A204.1 (cell line): ENCODE data around the gene FOXN3.
"Not testable (repeated sequence)": the region's sequence is repeated elsewhere in the genome, so short reads cannot be mapped to it uniquely, and the experiment has no call there.

Source experiments
- FAIRE-seq: peaks from 2 replicates; lab custom pipeline; 2012; peaks lifted over from hg19 to GRCh38; lab: Jason Lieb, UNC

The FOXN3 gene

GRCh38 chr14:89226801-89227495 lies 190.1 kb downstream of the FOXN3 start:
- FAIRE-seq, result no peak

- FAIRE-seq, result no peak
These were observed 191.4 kb downstream of the FOXN3 start for GRCh38 chr14:89225607-89226006.

- FAIRE-seq, result no peak
These were observed 195.8 kb downstream of the FOXN3 start for GRCh38 chr14:89221109-89221810.

DNA sequence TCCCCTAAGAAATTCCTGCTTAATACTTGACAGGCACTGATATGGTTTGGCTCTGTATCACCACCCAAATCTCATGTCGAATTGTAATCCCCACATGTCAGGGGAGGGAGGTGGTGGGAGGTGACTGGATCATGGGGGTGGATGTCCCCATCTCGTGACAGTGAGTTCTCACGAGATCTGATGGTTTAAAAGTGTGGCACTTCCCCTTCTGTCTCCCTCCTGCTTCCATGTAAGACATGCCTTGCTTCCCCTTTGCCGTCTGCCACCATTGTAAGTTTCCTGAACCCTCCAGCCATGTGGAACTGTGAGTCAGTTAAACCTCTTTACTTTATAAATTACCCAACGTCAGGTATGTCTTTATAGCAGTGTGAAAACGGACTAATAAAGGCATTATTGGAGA lies 198.0 kb downstream of the FOXN3 start:
- FAIRE-seq, result no peak

GRCh38 chr14:89217891-89218290 lies 199.1 kb downstream of the FOXN3 start:
- FAIRE-seq, result no peak

- no peak for FAIRE-seq
These were observed 201.5 kb downstream of the FOXN3 start for GRCh38 chr14:89215531-89215930.

GRCh38 chr14:89215114-89215513 lies 201.9 kb downstream of the FOXN3 start:
- no peak for FAIRE-seq

DNA sequence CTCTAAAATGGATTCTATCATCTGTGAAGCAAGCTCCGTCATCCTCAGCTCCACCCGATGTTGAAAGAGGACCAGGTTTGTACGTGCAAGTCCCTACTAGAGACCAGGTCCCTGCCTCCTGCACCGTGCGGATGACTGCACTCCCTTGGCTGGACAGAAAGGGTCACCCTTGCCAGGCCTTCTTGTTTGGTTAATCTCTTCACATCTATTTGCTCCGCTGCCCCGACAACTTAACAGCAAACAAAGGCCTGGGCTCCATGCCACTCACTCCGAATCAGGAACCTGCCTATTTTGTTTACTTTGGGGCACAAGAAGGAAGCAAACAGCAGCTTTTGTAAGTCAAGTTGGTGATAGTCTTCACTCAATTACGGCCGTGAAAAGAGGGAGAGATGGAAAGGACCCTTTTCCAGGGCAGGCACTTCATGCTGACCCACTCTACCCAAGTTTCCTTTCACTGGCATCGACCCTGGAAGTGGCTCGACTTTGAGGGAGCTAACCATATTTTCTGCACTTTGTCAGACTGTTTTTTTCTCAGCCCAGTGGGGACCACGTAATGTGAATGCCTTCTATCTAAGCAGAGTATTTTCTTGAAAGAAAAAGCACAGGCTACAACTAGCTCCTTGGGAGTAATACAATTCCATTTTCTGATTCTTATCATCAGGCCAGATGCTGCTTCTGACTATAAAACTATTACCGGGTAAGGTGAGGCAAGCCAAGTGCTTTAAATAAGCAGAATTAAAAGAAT lies 202.6 kb downstream of the FOXN3 start:
- FAIRE-seq, result no peak

DNA sequence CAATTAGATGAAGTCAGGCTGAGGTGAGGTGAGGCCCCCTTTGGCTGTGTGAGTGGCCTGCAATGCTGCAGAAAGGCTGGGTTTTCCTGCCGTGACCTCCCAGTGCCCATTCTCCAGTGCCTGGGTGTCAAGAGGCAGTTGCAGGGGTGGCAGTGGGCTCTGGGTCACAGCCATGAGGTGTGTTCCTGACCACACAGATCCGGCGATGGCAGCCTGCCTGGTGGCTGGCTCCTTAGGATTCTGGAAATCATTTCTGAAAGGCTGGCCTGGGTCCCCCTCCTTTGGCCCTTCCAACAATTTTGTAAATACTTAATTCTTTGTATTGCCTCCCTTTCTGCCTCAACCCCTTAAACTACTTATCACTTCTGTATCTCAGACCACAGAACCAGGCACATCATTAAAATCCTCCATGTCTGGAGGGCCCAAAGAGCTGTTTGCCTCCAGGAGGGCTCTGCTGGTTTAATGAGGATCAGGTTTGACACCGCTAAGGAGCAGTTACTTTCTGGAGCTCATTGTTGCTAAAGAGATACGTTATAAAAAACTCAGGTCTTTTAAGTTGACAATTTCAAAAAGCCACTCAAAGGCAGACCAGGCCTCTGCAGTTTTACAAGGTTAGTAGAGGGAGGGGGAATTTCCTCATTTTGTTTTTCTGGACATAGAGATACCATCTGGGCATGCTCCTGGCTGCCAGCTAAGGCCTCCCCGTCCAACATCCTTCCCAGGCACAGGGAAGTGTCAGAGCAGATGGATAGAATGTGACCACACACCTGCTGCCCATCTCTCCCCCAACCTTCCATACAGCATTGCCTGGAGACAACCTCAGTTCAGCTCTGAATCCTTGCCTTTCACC lies 204.4 kb downstream of the FOXN3 start:
- FAIRE-seq, result no peak

- FAIRE-seq, result no peak
These were observed 207.5 kb downstream of the FOXN3 start for GRCh38 chr14:89209558-89209957.

DNA sequence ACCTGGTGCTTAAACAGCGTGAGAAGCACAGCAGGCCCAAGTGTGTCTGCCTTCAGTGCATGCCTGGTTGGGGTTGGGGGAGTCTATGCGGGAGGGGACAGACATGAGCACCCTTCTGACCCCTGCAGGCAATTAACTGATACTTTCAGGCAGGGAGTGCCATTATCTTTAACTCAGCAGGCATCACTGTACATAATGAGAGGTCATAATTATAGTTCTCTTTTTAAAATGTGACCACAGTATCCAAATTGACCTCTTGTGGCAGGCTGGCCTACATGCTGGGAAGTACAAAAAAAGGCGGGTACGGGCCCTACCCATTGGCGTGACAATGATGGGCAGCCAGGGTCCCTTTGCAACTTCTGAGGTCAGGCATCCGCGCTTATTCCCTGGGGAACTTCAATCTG lies 209.1 kb downstream of the FOXN3 start:
- FAIRE-seq, result no peak

GRCh38 chr14:89206389-89207031 lies 210.5 kb downstream of the FOXN3 start:
- no peak for FAIRE-seq

- FAIRE-seq, result no peak
These were observed 211.8 kb downstream of the FOXN3 start for GRCh38 chr14:89205137-89205740.

DNA sequence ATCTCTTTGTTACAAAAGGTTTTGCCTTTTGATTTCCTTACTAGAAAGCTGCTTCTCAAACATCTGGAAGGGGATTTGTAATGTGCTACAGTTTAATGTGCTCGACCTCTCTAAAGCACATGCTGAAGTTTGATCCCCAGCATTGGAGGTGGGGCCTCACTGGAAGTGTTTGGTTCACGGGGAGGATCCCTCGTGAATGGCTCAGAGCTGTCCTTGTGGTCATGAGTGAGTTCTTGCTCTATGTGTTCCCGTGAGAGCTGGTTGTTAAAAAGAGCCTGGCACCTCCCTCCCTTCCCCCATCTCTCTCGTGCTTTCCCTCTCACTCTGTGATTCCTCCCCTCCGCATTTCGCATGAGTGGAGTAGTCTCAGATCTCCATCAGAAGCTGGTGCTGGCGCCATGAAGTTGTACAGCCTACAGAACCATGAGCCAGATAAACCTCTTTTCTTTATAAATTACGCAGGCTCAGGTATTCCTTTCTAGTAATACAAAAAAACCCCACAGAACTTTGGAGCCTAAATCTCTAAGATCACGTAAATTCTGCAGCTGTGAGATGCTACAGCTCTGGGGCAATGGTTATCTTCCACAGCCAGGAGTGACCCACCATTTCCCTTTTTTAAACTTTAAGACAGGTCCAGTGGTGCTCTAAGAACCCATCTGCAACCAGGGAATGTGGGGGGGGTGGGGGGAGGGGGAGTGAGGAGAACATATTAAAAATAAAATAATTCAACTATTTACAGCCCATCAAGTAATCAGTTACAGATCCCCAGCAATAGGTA lies 214.4 kb downstream of the FOXN3 start:
- no peak for FAIRE-seq

DNA sequence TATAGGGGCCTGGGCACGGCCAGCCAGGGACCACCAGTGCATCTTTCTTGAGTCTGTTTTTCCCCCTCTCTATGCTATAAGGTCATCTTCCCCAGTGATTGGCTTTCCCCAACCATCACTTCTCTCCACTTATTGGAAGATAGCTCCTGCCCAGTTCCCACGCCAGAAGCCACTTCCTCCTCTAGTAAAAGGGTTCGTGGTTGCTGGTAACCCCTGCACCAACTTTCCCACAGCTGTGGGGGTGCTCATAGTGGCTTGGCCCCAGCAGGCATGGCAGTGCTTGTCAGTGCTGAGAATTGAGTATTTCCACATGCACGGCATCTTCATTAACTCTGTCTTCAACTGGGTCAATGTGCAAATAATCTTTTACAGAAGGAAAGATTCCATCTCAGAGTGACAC lies 215.4 kb downstream of the FOXN3 start:
- FAIRE-seq, result no peak

DNA sequence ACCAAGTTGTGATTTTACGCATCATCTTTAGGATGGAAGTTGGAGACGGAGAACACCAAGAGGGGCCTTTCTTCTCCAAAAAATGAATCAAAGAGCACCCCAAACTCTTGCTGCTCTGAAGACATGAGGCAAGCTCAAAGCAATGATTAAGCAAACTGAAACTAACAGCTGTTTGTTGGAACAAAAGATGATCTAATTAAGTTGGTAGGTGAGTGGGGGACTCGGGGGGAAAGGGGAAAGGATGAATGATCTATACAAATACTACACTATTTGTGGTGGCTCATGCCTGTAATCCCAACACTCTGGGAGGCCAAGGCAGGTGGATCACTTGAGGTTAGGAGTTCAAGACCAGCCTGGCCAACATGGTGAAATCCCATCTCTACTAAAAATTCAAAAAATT lies 217.7 kb downstream of the FOXN3 start:
- FAIRE-seq, result not testable (repeated sequence)

- FAIRE-seq, result no peak
These were observed 218.3 kb downstream of the FOXN3 start for GRCh38 chr14:89198544-89199329.

GRCh38 chr14:89197623-89198022 lies 219.4 kb downstream of the FOXN3 start:
- FAIRE-seq, result no peak

DNA sequence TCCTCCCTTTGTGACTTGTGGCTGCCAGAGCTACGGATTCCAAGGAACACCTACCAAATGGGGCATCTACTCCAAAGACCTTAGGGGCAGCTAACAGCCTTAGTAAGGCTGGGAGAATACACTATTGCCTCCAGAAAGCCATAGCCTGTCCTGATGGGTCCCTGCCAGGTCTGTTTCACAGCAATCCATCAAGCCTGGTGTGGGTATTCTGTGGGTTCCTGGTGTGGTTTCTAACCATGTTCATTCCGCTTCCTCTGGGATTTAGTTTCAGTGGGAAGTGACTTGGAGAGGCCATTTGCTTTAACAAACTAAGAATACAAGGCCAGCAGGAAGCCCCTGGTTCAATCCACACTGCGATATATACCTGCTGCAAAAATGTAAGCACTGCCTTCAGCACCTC lies 220.5 kb downstream of the FOXN3 start:
- FAIRE-seq, result no peak

DNA sequence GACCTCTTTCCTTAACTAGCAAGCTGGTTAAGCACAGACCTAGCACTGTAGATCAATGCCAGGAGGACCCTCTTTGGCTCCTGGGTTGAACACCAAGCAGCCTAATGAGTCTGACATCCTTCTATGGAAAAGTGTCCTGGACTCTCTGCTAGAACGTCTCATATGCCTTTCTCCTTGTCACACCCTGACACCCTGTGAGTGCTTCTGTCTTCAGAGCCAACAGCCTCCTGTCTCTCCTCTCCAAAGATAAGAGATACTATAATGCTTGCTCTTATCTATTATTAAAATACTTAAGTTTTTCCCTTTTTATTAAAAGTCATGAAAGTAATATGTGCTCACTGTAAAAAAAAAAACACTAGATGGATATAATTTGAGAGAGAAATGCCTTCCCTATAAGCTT lies 222.7 kb downstream of the FOXN3 start:
- FAIRE-seq, result no peak
